Cardiac septum (tissue), 1 donor: Measurements from ENCODE around the gene CDK9. TPM values are rescaled to one million over a fixed set of nuclear protein-coding genes. Genes with fewer than 3 reads are reported as not detected.
A peak's percentile ranks its signal among the peaks of the same experiment; 100 is the strongest.
"Not testable (repeated sequence)": the region's sequence is repeated elsewhere in the genome, so short reads cannot be mapped to it uniquely, and the experiment has no call there.

Source experiments
- DNase-seq: peaks from one replicate; pipeline ENCODE4 v3.0.0-alpha.2; 2020; ENCODE audit warnings: low spot score
- intact Hi-C: fragments of 100-400 bp; cut with DNase I; formaldehyde crosslinking; loops from one replicate; pipeline ENCODE4 v1.14.0; 2022
- total RNA-seq: library from RNA; stranded (reverse); fragmentation: NEBNext Ultra II Directional; extraction: Animal tissue kit (Norgen Biotek cat#: 25700); gene quantifications from one replicate; pipeline ENCODE4 v1.2.1, GENCODE V29; 2021
- donor health status: DM: no; HTN: no; CAD: no.

The CDK9 gene
- total RNA-seq, 1 donor from 2014 or later = 48.7 TPM

DNA sequence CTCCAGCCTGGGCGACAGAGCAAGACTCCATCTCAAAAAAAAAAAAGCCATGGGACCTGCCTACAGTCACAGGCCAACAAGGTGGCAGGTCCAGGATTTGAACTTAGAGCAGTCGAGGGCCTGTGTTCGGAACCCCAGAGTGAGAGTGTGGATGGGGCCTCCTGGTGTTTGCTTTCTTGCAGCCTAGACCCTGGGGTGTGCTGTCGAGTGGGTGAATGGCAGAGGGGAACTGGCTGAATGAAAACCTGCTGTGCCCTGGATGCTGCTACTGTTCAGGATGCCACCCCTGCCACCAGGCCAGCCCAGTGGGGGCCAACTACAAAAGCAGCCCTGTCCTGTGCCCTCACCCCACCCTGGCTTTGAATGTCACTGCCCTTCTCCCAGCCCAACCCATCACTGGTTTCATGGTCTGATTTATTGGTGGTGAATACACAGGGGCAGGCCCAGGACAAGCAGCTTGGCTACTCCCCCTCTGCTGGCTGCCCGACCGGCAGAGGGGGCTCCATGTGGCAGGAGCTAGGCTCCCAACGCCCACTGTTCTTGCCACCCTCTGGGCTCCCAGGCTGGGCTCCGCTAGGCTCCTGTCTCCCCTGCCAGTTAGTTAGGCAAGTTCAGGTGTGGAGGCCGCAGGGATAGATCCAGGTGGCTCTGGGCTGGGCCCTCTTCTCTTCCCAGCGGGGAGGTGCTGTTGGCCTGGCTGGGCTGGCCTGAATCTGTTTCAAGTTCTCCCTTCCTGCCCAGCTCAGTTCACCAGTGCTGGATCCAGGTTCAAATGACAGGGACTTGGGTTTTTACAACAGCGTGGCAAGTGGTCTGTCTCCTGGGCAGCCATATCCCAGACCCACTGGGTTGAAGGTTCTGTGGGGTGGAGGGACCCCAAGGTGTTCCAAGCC, 29.0 kb downstream of the CDK9 start:
- no peak for DNase-seq
- intact Hi-C loops = no loop called here

DNA sequence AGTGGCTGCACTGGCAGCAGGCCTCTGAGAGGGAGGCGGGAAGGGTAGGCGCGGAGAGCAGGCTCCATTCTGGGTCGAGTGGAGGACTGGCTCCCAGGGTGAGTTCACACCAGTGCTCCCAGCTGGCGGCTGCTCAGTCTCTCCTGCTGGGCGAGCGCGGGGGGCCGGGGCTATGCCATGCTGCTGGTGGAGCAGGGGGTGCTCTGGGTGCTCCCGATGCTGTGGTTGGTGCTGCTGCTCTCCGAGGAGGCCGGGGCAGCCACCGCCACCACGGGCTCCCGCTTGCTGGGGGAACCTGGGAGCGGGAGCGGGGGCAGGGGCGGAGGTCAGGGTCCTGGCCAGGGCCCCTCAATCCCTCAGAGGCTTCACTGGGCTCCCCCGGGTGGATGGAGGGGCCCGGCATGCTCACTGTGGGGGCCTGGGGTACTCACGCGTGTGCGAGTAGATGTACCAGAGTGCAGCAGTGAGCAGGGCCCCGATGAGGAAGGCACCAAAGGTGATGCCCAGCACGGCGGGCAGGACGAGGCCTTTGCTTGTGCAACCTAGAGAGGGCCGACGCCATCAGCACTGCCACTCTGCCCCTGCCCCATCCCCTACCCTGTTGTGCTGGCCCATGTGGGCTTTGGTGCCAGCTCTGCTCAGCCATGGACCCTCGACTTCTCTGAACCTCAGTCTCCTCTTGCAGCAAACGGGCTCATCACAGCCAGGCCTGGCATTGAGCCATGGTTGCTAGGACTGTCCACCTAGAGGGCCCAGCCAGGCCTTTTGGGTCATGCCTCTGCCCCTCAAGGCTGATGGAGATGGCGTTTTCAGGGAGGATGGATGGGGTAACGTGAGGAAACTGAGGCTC, 29.9 kb downstream of the CDK9 start:
- intact Hi-C loops = no loop called here
- no peak for DNase-seq

DNA sequence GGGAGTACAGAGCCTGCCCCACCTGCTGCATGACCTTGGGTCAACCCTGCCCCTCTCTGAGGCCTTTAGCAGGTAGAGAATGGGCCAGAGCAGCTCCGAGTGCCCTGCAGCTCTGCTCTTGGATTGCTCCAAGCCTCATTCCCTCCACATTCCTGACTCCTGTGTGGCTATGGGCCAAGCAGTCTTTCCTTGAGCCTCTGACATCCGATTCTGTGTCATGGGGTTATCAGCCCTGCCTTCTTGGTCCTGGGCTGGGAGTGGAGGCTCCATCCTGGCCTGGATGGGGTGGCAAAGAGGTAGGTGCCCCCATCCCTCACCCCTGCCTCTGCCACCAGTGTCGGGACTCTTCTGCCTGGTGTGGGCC, 30.5 kb downstream of the CDK9 start:
- intact Hi-C loops = no loop called here
- DNase-seq = no peak

DNA sequence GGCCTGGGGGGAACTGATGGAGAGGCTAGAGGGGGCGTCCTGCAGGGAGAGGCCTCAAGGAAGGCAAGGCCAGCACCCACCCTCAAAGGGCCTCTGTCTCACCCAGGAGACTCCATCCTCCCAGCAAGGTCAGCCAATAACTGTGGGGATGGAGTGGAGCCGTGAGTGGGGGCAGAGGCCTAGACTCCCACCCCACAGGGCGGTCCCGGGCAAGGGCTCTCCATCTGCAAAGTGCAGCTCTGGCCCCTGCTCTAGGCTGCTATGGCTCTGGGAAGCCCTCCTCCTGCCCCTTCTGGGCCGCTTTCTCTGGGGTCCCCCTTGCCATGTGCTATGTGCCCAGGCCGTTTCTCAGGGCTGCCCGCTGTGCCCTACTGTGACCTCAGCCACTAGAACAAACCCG, 30.9 kb downstream of the CDK9 start:
- no peak for DNase-seq
- intact Hi-C loops = no loop called here

DNA sequence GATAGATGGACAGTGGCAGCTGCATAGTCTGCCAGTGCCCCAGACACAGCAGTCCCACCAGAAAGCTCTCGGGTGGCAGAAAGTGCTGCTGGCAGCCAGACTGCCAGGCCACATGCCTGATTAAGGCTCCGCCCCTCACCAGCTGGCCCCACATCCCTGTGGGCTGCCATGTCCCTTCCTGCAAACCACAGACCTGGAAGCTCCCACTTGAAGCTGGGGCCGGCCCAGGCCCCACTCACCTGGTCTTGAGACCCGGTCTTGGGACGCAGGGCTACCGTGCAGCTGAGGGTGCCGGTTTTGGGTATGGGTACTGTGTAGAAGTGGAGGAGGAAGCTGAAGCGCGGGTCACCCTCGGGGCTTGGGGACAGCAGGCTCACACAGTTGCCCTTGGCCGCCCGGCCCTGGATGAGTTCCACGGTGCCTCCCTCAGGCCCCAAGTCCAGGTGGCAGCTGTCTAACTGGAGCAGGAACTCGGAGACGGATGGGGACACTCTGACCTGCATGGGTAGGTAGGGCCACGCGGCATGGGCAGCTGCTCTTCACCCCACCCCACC, 32.1 kb downstream of the CDK9 start:
- no peak for DNase-seq
- intact Hi-C loops = no loop called here

DNA sequence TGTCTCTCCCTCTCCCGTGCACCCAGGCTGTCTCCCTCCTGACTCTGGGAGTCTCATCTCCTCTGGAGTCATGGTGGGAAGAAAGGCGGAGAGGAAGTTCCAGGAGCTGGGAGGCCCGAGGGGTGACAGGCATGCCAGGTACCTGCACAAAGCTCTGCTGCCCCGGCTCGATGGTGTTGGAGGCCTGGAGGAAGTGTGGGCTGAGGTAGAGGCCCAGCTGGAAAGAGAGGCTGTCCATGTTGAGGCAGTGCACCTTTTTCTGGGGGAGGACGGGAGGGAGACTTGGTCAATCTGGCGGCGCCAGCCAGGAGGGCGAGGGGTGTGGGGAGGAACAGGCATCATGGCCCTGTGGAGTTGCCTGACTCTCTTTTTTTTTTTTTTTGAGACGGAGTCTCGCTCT, 32.7 kb downstream of the CDK9 start:
- no peak for DNase-seq
- intact Hi-C loops = no loop called here

DNA sequence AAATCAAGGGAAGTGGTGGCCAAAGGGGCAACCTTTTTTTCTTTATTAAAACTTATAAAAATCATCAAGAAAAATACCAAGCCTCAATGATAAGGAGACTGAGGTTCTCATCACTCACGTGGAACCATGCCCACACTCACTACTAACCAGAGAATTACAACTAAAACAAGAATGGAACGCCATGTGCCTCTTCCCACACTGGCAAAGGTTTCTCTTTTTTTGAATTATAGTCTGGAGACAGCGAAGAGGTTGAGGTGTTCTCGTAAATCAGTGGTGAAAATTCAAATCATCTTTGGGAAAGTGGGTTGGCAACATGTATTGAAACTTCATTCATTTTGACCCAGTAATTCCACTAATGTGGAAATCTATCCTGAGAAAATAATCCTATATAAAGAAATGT, 36.3 kb downstream of the CDK9 start:
- no peak for DNase-seq
- intact Hi-C loops = no loop called here

DNA sequence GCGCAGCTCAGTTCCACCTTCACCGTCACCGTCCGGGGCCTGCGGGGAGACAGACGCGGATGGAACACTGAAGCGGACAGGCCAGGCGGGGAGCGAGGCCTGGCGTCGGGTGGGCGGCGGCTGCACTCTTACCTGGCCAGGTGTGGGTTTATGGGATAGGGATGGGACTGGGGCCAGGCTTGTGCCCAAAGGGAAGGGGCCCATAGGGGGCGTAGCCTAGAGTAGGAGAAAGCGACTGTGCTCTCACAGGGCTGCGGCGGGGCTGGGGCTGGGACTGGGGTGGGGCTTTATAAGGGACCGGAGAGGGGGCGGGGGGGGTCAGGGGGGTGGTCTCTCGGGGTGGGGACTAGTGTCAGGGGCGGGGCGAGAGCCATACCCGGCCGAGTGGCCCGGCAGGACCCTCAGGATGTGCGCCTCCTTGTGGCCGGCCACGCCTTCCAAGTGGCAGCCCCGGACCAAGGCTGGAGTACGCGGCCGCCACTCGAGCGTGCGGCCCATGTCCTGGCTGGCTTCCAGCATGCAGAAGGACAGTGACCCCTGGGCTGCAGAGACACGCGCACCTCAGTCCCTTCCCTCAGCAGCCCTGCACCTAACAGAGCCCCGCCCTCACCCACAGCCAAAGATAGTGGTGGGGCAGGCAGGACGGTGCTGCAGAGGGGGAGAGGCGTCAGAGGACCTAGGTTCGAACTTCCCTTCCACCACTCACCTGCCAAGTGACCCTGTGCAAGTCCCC, 39.7 kb downstream of the CDK9 start:
- intact Hi-C loops = loop anchor here (5.0 kb wide), 1 partner anchor 37 kb away; no protein-coding TSS in a partner anchor
- DNase-seq = no peak

DNA sequence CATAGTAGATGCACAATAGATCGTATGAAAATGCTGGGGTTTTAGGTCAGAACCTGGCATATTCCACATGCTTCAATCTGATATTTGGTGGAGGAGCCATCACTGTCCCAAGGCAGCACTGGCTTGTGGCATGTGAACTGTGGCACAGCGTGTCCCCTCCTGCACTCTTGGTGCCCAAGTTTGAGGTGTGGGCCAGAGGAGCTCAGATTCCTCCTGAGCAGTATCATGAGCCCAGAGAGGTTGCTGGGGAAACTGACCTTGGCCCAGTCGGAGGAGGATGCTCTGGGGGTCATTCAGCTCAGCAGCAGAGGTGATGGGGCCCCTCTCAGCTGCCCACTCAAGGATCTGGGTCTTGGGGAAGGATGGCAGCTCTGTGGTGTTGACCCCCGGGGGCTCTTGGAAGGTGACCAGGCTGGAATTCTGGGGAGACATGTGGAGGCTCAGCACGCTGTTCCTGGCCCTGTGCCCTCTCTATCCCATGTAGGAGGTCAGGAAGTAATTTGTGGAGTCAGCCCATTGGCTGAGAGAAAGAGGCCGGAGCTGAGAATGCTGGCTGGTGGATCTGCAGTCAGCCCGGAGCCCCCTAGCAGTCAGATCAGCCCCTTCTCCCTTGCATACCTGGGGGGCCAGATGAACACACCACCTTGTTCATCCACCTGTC, 40.5 kb downstream of the CDK9 start:
- no peak for DNase-seq
- intact Hi-C loops = loop anchor here (5.0 kb wide), 1 partner anchor 36 kb away; no protein-coding TSS in a partner anchor

DNA sequence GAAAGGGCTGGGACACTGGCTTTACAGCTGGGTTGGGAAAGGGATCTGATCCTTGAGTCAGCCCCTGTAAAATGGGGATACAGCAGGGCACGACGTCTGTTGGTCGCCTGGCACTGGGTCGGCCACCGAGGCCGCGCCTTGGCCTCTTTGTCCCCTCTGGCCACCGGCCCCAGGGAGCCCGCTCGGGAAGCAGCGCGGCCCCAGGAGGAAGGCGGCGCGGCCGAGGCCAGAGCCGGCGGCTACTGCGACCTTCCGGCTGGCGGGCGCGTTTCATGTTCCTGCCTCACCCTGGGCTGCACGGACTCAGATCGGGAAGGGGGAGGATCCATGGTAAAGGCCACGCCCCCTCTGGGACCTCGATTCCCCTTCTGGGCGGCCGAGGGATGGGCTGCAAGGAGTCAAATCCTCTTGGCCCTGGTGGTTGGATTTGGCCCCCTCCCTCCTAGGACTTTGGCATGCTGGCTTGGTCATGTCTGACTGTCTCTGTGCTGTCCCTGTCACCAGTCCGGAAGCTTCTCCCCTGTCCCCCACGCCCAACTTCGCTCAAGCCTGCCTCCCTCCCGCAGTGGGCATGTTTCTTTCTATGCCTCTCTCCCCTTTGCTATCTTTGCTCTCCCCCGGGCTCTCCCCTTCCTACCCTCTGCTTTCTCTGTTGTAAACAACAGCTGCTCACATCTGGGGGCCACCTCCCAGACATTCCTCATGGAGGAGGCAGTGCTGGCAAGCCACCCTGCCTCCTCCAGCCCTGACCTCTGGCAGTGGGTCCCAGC, 42.6 kb downstream of the CDK9 start:
- intact Hi-C loops = loop anchor here (5.0 kb wide), 1 partner anchor 34 kb away; no protein-coding TSS in a partner anchor
- peak; percentile 94 for DNase-seq

DNA sequence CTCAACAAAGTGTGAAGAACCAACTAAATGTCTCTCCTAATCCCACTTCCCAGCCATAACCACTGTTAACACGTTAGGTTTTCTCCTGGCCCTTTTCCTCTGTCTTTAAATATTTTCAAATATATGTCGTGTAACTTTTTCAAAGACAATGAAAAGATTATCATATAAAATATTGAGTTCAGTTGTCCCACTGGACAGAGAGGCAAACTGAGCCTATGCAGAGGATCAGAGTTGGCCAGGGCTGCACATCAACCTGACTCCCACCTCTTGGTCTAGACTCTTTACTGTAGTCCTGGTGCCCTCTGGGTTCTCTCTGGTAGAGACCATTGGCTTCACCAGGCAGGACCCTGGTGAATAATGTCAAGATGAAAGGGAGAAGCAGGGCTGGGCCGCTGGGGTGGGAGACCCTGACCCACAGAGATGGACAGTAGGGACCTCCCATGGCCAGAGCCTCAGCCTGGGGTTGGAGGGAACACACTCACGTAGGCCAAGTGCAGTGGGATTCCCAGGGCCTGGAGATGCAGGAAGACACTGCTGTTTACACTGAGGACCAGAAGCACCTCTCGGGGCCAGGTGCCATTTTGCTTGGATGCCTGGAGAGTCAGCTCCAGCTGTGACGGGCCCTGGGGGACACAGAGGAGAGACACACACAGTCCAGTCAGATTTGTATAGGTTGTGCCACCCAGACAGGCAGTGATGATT, 43.5 kb downstream of the CDK9 start:
- DNase-seq = no peak
- intact Hi-C loops = loop anchor here (5.0 kb wide), 1 partner anchor 33 kb away; no protein-coding TSS in a partner anchor

DNA sequence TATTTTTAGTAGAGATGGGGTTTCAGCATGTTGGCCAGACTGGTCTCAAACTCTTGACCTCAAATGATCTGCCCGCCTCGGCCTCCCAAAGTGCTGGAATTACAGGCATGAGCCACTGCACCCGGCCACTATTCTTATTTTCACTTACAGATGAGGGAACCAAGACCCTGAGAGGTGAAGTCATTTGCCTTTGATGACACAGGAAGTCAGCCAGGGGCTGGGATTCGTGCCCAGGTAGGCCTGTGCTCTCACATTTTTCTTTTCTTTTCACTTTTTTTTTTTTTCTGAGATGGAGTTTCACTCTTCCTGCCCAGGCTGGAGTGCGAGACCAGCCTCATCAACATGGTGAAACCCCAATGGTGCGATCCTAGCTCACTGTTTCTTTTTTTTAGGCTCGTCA, 46.4 kb downstream of the CDK9 start:
- intact Hi-C loops = no loop called here
- DNase-seq = no peak

DNA sequence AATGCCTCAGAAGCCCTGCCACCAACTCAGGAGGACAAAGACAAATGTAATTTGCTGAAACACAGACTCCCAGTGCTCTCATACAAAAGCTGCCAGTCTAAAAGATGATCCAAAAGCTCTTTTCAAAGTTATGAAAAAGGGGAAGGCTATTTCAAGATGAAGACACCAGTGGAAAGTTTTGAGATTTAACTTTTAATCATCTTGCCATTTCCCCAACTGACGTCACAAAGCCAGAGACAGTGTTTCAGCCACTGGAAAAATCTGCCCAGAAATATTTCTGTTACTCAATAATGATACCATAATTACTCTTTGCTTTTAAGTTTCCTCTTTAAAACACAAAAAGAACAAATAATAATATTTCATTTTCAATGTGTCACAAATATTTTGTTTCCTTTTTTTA, 47.7 kb downstream of the CDK9 start:
- intact Hi-C loops = no loop called here
- DNase-seq = no peak

DNA sequence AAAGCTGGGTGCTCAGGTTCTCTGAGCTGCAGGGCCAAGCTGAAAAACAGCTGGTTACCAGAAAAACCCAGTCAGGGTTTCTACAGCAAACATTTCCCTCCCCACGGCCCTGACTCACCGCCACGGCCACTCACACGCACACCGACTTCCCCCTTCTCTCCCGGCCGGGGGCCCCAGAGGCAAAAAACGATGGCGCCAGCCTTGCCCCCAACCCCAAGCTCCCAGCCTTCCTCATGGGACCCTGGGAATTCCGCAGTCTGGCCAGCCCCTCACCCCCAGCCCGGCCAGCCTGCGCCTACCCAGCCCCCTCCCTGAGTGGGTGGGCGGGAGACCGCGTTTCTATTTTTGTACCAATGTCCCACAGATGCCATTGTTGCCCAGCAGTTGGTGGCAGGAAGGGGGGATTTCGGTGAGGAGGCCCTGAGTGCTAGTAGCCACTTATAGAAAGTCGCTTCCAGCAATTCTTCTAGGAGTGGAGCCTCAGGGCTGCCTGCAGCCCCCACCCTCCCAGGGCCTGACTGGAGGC, 50.2 kb downstream of the CDK9 start:
- intact Hi-C loops = no loop called here
- DNase-seq = no peak

DNA sequence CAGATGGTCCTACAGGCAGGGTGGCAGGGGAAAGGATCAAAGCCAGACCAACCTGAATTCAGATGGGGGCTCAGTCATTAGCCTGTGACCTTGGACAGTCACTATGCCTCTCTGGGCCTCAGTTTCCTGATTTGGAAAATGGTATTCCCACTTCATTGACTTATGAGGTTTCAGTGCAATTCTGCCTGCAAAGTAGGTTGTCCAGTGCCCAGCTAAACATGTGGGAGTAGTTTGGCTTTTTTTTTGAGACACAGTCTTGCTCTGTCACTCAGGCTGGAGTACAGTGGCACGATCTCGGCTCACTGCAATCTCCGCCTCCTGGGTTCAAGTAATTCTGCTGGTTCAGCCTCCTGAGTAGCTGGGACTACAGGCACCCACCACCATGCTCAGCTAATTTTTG, 50.7 kb downstream of the CDK9 start:
- intact Hi-C loops, DNase-seq: not testable (repeated sequence)

DNA sequence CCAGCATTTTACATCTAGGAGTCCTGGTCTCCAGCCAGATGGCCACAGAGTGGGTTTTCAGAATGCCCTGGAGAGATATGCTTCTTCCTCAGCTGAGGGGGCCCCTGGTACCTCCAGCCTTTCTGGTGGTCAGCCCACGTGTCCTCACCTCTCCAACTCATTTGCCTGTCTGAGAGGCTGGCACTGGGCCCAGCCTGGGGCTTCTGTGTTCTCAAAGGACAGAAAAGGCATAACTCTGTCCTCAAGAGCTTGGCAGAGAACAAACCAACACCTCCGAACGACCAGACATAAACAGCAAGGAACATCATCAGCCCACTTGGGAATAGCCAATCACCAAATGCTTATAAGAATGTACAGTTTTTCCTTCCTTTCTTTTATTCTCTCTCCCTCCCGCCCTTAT, 51.5 kb downstream of the CDK9 start:
- intact Hi-C loops = no loop called here
- no peak for DNase-seq

DNA sequence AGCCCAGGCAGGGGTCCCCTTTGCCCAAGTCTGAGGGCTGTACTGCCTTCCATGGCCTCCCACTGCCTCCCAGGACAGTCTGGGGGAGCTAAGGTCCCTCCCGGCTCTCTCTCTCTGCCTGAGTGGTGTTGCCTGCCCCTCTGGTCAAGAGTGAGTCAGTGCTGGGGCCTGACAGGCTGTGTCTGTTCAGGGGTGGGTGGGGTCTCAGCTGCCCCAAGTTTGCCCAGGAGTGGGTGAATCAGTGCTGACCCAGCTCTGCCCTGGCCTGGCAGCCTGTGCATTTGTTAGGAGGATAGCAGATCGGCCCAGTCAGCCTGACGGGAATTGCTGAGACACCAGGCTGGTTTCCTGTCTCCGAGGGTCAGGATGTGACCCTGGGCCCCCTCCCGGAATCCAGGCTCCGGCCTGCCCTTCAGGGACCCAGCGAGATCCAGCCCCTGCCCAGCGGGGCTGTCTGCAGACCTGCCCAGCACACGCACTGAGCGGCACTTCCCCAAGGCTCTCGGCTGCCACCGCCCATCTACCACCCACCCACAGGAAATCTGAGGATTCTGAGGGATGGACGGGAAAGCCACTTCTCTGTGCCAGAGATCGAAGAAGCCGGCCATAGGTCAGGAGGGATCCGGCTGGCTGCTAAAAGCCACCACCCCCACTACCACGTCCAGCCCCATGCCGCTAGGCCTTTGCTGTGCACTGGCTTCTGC, 52.7 kb downstream of the CDK9 start:
- peak; percentile 87 for DNase-seq
- intact Hi-C loops = no loop called here
